ENCODE results near the gene NCBP2. TPM values are rescaled to one million over a fixed set of nuclear protein-coding genes. Genes with fewer than 3 reads are reported as not detected.

NCBP2 gene
- total RNA-seq: 82.2 and 83.9 TPM in 2 replicates

- intact Hi-C loops (cut with micrococcal nuclease): loop anchor here (1.0 to 5.0 kb wide), 7 partner anchors 26 to 334 kb away; partner anchors contain the start of genes CEP19, PAK2, PIGX and PIGZ
- H3K27ac Mint-ChIP-seq: peak within 1 kb of the TSS; percentile 93
- H3K27me3 Mint-ChIP-seq (ENCODE audit: low read depth): no peaks in the 10 kb centered on the region
- peaks cover 41% of the 10 kb centered on the region for H3K4me1 Mint-ChIP-seq (ENCODE audit: low read depth)
- peak within 1 kb of the TSS; percentile 99 for H3K4me3 Mint-ChIP-seq (ENCODE audit: low read depth)
- peak; percentile 99 for DNase-seq (ENCODE audit: low spot score)
- peaks cover 67% of the 10 kb centered on the region for H3K36me3 Mint-ChIP-seq (ENCODE audit: low read depth)
- no peaks in the 10 kb centered on the region for H3K9me3 Mint-ChIP-seq
These were observed at the start of gene NCBP2 for GRCh38 chr3:196942226-196942914. TSS of gene NCBP2 (minus strand) at chr3:196942528. CDS start at chr3:196942503, 25 bp downstream.

- Mint-ChIP-seq H3K4me1 (ENCODE audit: low read depth) (no peaks in the 10 kb centered on the region), H3K27me3 (ENCODE audit: low read depth) (no peaks in the 10 kb centered on the region), H3K27ac (no peak overlapping the region), H3K9me3 (no peaks in the 10 kb centered on the region), H3K4me3 (ENCODE audit: low read depth) (no peak overlapping the region), H3K36me3 (ENCODE audit: low read depth) (no peaks in the 10 kb centered on the region)
- DNase-seq (ENCODE audit: low spot score): no peak
- intact Hi-C loops (cut with micrococcal nuclease): no loop called here
These were observed 49.5 kb upstream of the NCBP2 start for GRCh38 chr3:196991581-196992460.

GRCh38 chr3:196990601-196991007 is 48.3 kb upstream of the NCBP2 start:
- Mint-ChIP-seq H3K36me3 (ENCODE audit: low read depth) (no peaks in the 10 kb centered on the region), H3K9me3 (no peaks in the 10 kb centered on the region), H3K27ac (no peak overlapping the region), H3K27me3 (ENCODE audit: low read depth) (no peaks in the 10 kb centered on the region), H3K4me3 (ENCODE audit: low read depth) (no peak overlapping the region), H3K4me1 (ENCODE audit: low read depth) (no peaks in the 10 kb centered on the region)
- DNase-seq (ENCODE audit: low spot score): no peak
- intact Hi-C loops (cut with micrococcal nuclease): no loop called here

GRCh38 chr3:196989721-196990262 is 47.5 kb upstream of the NCBP2 start:
- no peaks in the 10 kb centered on the region for H3K4me1 Mint-ChIP-seq (ENCODE audit: low read depth)
- intact Hi-C loops (cut with micrococcal nuclease): no loop called here
- H3K36me3 Mint-ChIP-seq (ENCODE audit: low read depth): no peaks in the 10 kb centered on the region

GRCh38 chr3:196988241-196989029 is 46.1 kb upstream of the NCBP2 start:
- H3K27ac Mint-ChIP-seq: no peak overlapping the region
- H3K27me3 Mint-ChIP-seq (ENCODE audit: low read depth): peaks cover 4% of the 10 kb centered on the region
- intact Hi-C loops (cut with micrococcal nuclease): no loop called here
- DNase-seq (ENCODE audit: low spot score): no peak
- no peak overlapping the region for H3K4me3 Mint-ChIP-seq (ENCODE audit: low read depth)
- peaks cover 3% of the 10 kb centered on the region for H3K36me3 Mint-ChIP-seq (ENCODE audit: low read depth)
- peaks cover 6% of the 10 kb centered on the region for H3K9me3 Mint-ChIP-seq
- H3K4me1 Mint-ChIP-seq (ENCODE audit: low read depth): no peaks in the 10 kb centered on the region

More at GRCh38 chr3:196989721-196990262, 47.5 kb upstream of the NCBP2 start:
- Mint-ChIP-seq H3K9me3 (no peaks in the 10 kb centered on the region), H3K27me3 (ENCODE audit: low read depth) (no peaks in the 10 kb centered on the region), H3K27ac (no peak overlapping the region), H3K4me3 (ENCODE audit: low read depth) (no peak overlapping the region)
- DNase-seq (ENCODE audit: low spot score): no peak

- Mint-ChIP-seq H3K36me3 (ENCODE audit: low read depth) (peaks cover 7% of the 10 kb centered on the region), H3K4me1 (ENCODE audit: low read depth) (no peaks in the 10 kb centered on the region), H3K4me3 (ENCODE audit: low read depth) (no peak overlapping the region), H3K9me3 (peaks cover 11% of the 10 kb centered on the region), H3K27me3 (ENCODE audit: low read depth) (peaks cover 7% of the 10 kb centered on the region), H3K27ac (no peak overlapping the region)
- DNase-seq (ENCODE audit: low spot score): no peak
- intact Hi-C loops (cut with micrococcal nuclease): no loop called here
These were observed 44.7 kb upstream of the NCBP2 start for GRCh38 chr3:196987022-196987421.

- peaks cover 7% of the 10 kb centered on the region for H3K36me3 Mint-ChIP-seq (ENCODE audit: low read depth)
- peaks cover 10% of the 10 kb centered on the region for H3K27me3 Mint-ChIP-seq (ENCODE audit: low read depth)
- H3K4me1 Mint-ChIP-seq (ENCODE audit: low read depth): no peaks in the 10 kb centered on the region
- H3K9me3 Mint-ChIP-seq: peaks cover 16% of the 10 kb centered on the region
- DNase-seq (ENCODE audit: low spot score): no peak
- no peak overlapping the region for H3K4me3 Mint-ChIP-seq (ENCODE audit: low read depth)
- intact Hi-C loops (cut with micrococcal nuclease): no loop called here
- H3K27ac Mint-ChIP-seq: no peak overlapping the region
These were observed 43.9 kb upstream of the NCBP2 start for GRCh38 chr3:196985954-196986885.

GRCh38 chr3:196985298-196985697 is 43.0 kb upstream of the NCBP2 start:
- H3K27ac Mint-ChIP-seq: no peak overlapping the region
- no peak for DNase-seq (ENCODE audit: low spot score)
- intact Hi-C loops (cut with micrococcal nuclease): no loop called here
- H3K27me3 Mint-ChIP-seq (ENCODE audit: low read depth): peaks cover 10% of the 10 kb centered on the region
- H3K4me1 Mint-ChIP-seq (ENCODE audit: low read depth): no peaks in the 10 kb centered on the region
- peaks cover 16% of the 10 kb centered on the region for H3K9me3 Mint-ChIP-seq
- H3K36me3 Mint-ChIP-seq (ENCODE audit: low read depth): peaks cover 7% of the 10 kb centered on the region
- H3K4me3 Mint-ChIP-seq (ENCODE audit: low read depth): no peak overlapping the region

GRCh38 chr3:196983186-196983585 is 40.9 kb upstream of the NCBP2 start:
- peaks cover 10% of the 10 kb centered on the region for H3K27me3 Mint-ChIP-seq (ENCODE audit: low read depth)
- no peak overlapping the region for H3K4me3 Mint-ChIP-seq (ENCODE audit: low read depth)
- H3K9me3 Mint-ChIP-seq: peaks cover 16% of the 10 kb centered on the region
- peaks cover 7% of the 10 kb centered on the region for H3K36me3 Mint-ChIP-seq (ENCODE audit: low read depth)
- intact Hi-C loops (cut with micrococcal nuclease): no loop called here
- H3K4me1 Mint-ChIP-seq (ENCODE audit: low read depth): peaks cover 5% of the 10 kb centered on the region
- H3K27ac Mint-ChIP-seq: no peak overlapping the region
- DNase-seq (ENCODE audit: low spot score): no peak

- H3K4me3 Mint-ChIP-seq (ENCODE audit: low read depth): no peak overlapping the region
- H3K36me3 Mint-ChIP-seq (ENCODE audit: low read depth): peaks cover 7% of the 10 kb centered on the region
- DNase-seq (ENCODE audit: low spot score): no peak
- peaks cover 16% of the 10 kb centered on the region for H3K9me3 Mint-ChIP-seq
- intact Hi-C loops (cut with micrococcal nuclease): no loop called here
- H3K27ac Mint-ChIP-seq: no peak overlapping the region
- peaks cover 10% of the 10 kb centered on the region for H3K27me3 Mint-ChIP-seq (ENCODE audit: low read depth)
- peaks cover 5% of the 10 kb centered on the region for H3K4me1 Mint-ChIP-seq (ENCODE audit: low read depth)
These were observed 39.3 kb upstream of the NCBP2 start for GRCh38 chr3:196981657-196982056.

- DNase-seq (ENCODE audit: low spot score): no peak
- intact Hi-C loops (cut with micrococcal nuclease): loop anchor here (2.0 kb wide), 1 partner anchor 207 kb away; no protein-coding TSS in a partner anchor
- Mint-ChIP-seq H3K27ac (no peak overlapping the region), H3K4me1 (ENCODE audit: low read depth) (peaks cover 5% of the 10 kb centered on the region), H3K4me3 (ENCODE audit: low read depth) (no peak overlapping the region), H3K9me3 (peaks cover 16% of the 10 kb centered on the region), H3K36me3 (ENCODE audit: low read depth) (peaks cover 7% of the 10 kb centered on the region), H3K27me3 (ENCODE audit: low read depth) (peaks cover 10% of the 10 kb centered on the region)
These were observed 37.2 kb upstream of the NCBP2 start for GRCh38 chr3:196979545-196979944.

All from activated T-helper 2 cell treated with anti-CD3 and anti-CD28 coated beads, Interferon-gamma antibody, Interleukin-2, Interleukin-4, amounts not matched to agents 10 μg/mL and 5 μg/mL and 100 μg/mL, durations not matched to agents 14 hours and 24 hours and 36 hours (primary cell).